MCF 10A (cell line): ENCODE measurements around the gene IGFL1. TPM values are rescaled to one million over a fixed set of nuclear protein-coding genes. Genes with fewer than 3 reads are reported as not detected.

Experiments used
- BruUV-seq: library from RNA; stranded (reverse); fragments of 400-500 nt; replicated peaks from 2 replicates; lab custom pipeline; 2021; lab: Mats Ljungman, UMichigan
- CTCF ChIA-PET: fragments of 300-600 bp; sonication (Branson Sonifier 250); formaldehyde crosslinking; extraction: SDS; loops from one replicate; lab custom pipeline; 2021; ENCODE audit warnings: antibody characterized with exemption, inconsistent platforms; lab: Yijun Ruan, JAX
- POLR2A ChIA-PET: fragments of 300-600, 350-650 bp; sonication (Branson Sonifier 250); formaldehyde crosslinking; extraction: SDS; loops from one replicate; lab custom pipeline; 2020; ENCODE audit warnings: antibody characterized with exemption, inconsistent platforms; lab: Yijun Ruan, JAX
- DNase-seq: peaks from one replicate; pipeline ENCODE4 v3.0.0-alpha.2; 2018; ENCODE audit not compliant: unreplicated experiment
- H3K27ac Mint-ChIP-seq: one replicate; pipeline ENCODE4 v1.8.0; 2022; ENCODE audit warnings: mild to moderate bottlenecking, low read depth, mixed read lengths; ENCODE audit not compliant: unreplicated experiment
- H3K27me3 Mint-ChIP-seq: one replicate; pipeline ENCODE4 v1.8.0; 2022; ENCODE audit warnings: mixed read lengths; ENCODE audit not compliant: insufficient read depth, unreplicated experiment
- H3K36me3 Mint-ChIP-seq: one replicate; pipeline ENCODE4 v1.8.0; 2022; ENCODE audit warnings: mild to moderate bottlenecking, moderate library complexity, mixed read lengths; ENCODE audit not compliant: insufficient read depth, unreplicated experiment
- H3K4me1 Mint-ChIP-seq: one replicate; pipeline ENCODE4 v1.8.0; 2022; ENCODE audit warnings: mixed read lengths; ENCODE audit not compliant: insufficient read depth, unreplicated experiment
- H3K4me3 Mint-ChIP-seq: one replicate; pipeline ENCODE4 v1.8.0; 2022; ENCODE audit warnings: mild to moderate bottlenecking, moderate library complexity, mixed read lengths; ENCODE audit not compliant: unreplicated experiment
- H3K9me3 Mint-ChIP-seq: one replicate; pipeline ENCODE4 v1.8.0; 2022; ENCODE audit warnings: mixed read lengths; ENCODE audit not compliant: unreplicated experiment
- intact Hi-C: fragments of 100-400 bp; cut with micrococcal nuclease; formaldehyde crosslinking; loops from 2 replicates; pipeline ENCODE4 v1.14.1; 2022
- total RNA-seq: library from RNA; stranded (reverse); gene quantifications from 2 replicates; pipeline ENCODE4 v1.2.3, GENCODE V29; 2022
- TF ChIP-seq, protein P1 (sequence below): fragments of 200-600 bp; IDR thresholded peaks from one replicate; pipeline ENCODE4 v1.8.0; 2022; ENCODE audit warnings: antibody characterized with exemption, mild to moderate bottlenecking; ENCODE audit not compliant: unreplicated experiment

The IGFL1 gene
- total RNA-seq, 1 experiment from 2014 or later, result not detected

DNA sequence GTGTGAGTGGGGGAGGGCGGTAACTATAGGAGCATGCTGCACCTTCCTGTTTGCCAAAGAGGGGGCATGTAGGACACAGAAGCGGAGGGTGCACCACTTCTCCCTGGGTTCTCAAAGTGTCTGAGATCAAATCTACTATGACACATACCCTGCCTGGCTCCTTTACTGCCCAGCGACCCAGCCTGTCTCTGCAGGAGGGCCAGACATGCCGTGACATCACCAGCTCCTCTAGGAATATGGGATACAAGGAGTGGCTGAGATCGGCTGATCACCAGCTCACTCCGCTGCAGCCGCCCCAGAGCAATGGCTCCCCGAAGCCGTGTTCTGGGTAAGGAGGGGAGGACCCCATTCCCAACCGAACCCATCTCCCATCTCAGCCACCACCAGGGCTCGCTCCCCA is 16.4 kb upstream of the IGFL1 start:
- Mint-ChIP-seq H3K36me3 (no peaks in the 10 kb centered on the region), H3K27ac (no peak overlapping the region), H3K27me3 (peaks cover 23% of the 10 kb centered on the region), H3K4me1 (peaks cover 34% of the 10 kb centered on the region), H3K9me3 (no peaks in the 10 kb centered on the region), H3K4me3 (no peak overlapping the region)
- no peak for DNase-seq
- no TSS peak for BruUV-seq
- intact Hi-C loops, result no loop called here
- POLR2A ChIA-PET, result interaction anchor here (0.6 kb wide), 1 partner anchor 80 kb away, joined by 3 read pairs; no protein-coding TSS in a partner anchor
- TF ChIP-seq, protein P1, sequence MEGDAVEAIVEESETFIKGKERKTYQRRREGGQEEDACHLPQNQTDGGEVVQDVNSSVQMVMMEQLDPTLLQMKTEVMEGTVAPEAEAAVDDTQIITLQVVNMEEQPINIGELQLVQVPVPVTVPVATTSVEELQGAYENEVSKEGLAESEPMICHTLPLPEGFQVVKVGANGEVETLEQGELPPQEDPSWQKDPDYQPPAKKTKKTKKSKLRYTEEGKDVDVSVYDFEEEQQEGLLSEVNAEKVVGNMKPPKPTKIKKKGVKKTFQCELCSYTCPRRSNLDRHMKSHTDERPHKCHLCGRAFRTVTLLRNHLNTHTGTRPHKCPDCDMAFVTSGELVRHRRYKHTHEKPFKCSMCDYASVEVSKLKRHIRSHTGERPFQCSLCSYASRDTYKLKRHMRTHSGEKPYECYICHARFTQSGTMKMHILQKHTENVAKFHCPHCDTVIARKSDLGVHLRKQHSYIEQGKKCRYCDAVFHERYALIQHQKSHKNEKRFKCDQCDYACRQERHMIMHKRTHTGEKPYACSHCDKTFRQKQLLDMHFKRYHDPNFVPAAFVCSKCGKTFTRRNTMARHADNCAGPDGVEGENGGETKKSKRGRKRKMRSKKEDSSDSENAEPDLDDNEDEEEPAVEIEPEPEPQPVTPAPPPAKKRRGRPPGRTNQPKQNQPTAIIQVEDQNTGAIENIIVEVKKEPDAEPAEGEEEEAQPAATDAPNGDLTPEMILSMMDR, result no peak
- CTCF ChIA-PET, result interaction anchor here (0.6 to 0.9 kb wide), 3 partner anchors 20 to 135 kb away, joined by 3 read pairs; no protein-coding TSS in a partner anchor

DNA sequence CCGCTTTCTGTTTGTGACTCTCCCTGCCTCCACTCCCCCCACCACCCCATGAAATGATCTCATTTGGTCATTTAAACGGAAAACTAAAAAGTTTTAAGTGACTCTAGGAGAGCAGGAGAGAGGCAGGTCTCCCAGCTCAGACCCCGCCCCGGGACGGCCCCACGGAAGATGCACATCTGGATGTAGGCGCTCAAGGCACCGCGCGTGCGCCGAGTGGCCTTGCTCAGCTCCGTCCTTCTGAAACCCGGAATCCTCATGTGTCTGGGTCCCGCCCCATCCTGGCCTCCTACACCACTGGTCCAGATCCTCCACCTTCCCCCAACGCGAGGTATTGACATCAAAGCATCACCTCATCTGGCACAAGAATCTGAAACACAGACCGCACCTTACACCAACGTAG is 15.7 kb upstream of the IGFL1 start:
- BruUV-seq, result no TSS peak
- DNase-seq, result no peak
- intact Hi-C loops, result no loop called here
- Mint-ChIP-seq H3K27me3 (peaks cover 25% of the 10 kb centered on the region), H3K9me3 (no peaks in the 10 kb centered on the region), H3K36me3 (no peaks in the 10 kb centered on the region), H3K4me1 (peaks cover 34% of the 10 kb centered on the region), H3K4me3 (no peak overlapping the region), H3K27ac (no peak overlapping the region)
- POLR2A ChIA-PET, result interaction anchor here (1.3 kb wide), 1 partner anchor 9 kb away, joined by 3 read pairs; no protein-coding TSS in a partner anchor
- CTCF ChIA-PET, result interaction anchor here (0.6 kb wide), 1 partner anchor 20 kb away, joined by 3 read pairs; no protein-coding TSS in a partner anchor
- TF ChIP-seq, protein P1, result no peak

DNA sequence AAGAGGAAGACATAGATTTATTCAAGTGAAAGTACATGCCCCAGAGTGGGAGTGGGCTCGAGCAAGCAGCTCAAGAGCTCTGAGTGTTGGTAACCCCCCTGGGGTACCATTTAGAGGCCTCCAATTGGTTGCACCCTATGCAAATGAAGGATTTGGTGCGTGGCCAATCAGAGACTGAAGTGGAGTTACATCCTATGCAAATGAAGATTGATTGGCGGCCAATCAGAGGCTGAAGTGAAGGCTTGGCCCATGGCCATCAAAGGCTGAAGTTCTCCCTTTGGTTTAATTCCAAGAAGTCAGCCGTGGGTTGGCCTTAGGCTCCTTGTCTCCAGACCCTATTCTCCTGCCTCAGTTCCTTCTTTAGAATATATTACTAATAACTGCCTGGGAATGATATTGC is 12.9 kb upstream of the IGFL1 start:
- TF ChIP-seq, protein P1, result no peak

DNA sequence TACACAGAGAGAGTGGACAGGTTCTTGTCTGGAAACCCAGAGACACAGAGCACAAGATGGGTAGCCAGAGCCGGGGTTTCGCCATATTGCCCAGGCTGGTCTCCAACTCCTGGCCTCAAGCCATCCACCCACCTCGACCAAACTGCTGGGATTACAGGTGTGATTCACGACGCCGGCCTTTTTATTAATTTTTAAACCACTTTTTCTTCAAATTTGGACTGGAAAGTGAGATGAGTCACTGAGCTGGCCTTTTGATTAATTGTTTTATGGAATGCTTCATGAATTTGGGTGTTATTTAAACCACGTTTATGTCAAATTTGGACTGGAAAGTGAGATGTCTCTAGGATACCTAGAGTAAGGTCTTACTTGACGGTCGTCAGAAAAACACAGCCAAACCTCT is 12.1 kb upstream of the IGFL1 start:
- BruUV-seq, result no TSS peak
- TF ChIP-seq, protein P1, result no peak
- no peak for DNase-seq
- POLR2A ChIA-PET, result no interaction called here
- Mint-ChIP-seq H3K36me3 (no peaks in the 10 kb centered on the region), H3K27me3 (peaks cover 25% of the 10 kb centered on the region), H3K27ac (no peak overlapping the region), H3K9me3 (no peaks in the 10 kb centered on the region), H3K4me1 (peaks cover 14% of the 10 kb centered on the region), H3K4me3 (no peak overlapping the region)
- intact Hi-C loops, result no loop called here
- CTCF ChIA-PET, result interaction anchor here (1.2 kb wide), 1 partner anchor 211 kb away, joined by 6 read pairs; no protein-coding TSS in a partner anchor

More for the DNA sequence above, 12.9 kb upstream of the IGFL1 start:
- Mint-ChIP-seq H3K4me3 (no peak overlapping the region), H3K27me3 (peaks cover 25% of the 10 kb centered on the region), H3K36me3 (no peaks in the 10 kb centered on the region), H3K9me3 (no peaks in the 10 kb centered on the region), H3K4me1 (peaks cover 14% of the 10 kb centered on the region), H3K27ac (no peak overlapping the region)
- ChIA-PET POLR2A (no interaction called here), CTCF (no interaction called here)
- intact Hi-C loops, result no loop called here
- DNase-seq, result no peak
- BruUV-seq, result no TSS peak
